GM19455 (cell line): ENCODE results near the gene GBF1.

Experiments
- ATAC-seq: cut with Tn5 transposase; IDR thresholded peaks from one replicate; pipeline ENCODE4 v1.9.1; 2021; ENCODE audit not compliant: unreplicated experiment

GBF1 gene

DNA sequence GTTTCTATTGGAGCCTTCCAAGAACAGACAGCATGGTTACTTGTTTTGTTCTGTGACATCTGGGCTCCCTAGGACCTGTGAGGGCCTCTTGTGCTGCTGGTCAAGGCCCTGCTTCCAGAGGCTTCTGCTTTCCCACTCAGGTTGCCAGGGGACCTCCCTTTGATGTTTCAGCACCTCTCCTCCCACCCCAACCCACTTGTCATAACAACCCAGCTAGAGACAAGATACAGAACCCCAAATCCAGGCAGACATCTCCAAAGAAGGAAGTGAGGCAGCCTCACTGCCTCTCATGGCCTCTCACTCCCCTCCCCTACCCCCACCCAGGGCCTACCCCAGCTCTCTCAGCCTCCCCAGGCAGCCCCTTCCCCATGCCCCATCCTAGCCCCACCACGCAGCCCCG, 161.5 kb downstream of the GBF1 start:
- no peak for ATAC-seq

DNA sequence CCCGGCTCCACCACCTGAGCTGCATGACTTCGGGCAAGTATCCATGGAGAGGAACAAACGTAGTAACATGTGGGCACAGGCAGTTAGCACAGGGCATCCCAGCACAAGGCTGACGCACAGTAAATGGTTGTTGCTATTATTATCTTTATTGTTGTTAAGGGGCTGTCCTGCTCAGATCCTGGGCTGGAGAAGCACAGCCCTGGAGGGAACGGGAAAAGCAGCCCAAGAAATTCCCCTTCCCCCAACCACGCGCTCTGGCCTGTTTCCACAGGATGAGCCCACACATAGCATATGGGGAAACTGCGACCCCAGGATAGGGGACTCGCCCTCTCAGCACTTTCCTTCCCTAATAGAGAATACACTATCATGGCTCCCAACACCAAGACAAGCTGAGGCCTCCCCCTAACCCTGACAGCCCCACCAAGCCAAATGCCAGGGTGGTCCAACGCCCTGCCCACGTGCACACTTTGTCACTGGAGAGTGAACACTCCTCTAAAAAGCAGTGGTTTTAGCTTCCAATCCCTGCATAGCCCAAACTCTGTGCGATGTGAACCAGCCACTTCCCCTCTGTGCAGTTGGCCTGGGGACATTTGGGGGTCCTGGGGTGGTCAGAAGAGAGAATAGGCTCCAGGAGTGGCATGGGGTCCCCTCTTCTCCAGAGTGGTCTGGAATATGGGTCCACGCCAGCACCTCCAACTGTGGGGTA, 162.2 kb downstream of the GBF1 start:
- ATAC-seq, result no peak

DNA sequence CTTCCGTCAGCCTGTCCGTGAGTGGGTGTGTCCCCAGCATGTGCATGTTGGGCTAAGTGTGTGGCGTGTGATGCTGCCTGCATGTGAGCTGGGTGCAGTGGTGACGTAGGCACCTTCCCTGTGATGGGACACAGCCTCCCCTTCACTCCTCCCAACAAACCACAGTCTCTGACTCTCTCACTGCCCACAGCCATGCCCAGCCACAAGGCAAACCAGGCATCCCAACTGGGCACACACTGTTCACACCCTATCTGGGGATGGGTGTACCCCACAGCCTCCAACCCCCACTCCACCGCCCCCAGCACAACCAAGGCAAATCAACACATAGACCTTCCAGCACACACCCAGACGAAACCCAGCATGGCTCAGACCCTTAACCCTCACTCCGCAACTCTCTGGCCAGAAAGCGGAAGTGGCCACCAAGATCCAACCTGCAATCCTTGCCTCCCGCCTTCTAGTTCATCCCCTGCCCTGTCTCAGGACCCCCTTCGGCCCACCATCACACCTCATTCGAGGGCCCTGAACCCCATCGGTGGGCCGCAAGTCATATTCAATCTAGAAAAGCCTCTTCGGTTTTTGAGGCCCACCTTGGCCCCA, 162.9 kb downstream of the GBF1 start:
- no peak for ATAC-seq

DNA sequence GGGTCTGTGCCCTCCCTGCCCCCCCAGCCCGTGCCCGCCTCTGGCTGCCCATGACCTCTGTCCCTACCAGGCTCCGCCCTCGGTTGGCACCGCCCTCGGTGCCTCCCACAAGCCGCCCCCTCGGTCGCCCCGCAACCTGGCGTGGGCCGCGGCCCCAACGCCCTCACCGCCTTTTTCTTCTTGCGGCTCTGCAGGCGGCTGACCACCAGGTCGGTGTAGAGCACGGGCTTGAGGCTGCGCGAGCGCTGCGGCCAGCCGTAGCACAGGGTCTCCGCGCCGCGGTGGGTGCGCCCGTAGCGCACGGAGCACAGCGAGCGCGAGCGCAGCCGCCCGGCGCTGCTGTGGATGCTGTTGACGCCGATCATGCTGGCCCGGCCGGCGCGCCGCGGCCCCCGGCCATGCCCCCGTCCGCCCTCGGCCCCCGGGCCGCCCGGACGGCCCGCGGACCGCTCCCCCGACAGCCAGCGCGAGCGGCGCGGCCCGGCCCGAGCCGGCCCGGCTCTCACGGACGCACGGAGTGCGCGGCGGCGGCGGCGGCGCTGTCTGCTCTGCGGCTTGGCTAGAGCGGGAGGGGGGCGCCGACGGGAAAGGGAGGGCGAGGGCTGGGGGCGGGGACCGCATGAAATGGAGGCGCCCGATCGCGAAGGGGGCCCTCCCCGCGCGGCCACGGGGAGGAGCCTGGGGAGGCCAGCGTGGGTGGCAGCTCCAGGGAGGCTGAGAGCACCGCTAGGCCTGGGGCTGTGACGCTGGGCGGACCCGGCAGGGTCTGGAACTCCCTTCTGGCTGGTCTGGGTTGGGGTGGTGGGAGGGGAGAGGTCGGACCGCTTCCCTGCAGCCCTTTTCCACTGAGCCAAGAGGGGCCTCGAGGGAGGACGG, 163.6 kb downstream of the GBF1 start:
- ATAC-seq, result no peak

DNA sequence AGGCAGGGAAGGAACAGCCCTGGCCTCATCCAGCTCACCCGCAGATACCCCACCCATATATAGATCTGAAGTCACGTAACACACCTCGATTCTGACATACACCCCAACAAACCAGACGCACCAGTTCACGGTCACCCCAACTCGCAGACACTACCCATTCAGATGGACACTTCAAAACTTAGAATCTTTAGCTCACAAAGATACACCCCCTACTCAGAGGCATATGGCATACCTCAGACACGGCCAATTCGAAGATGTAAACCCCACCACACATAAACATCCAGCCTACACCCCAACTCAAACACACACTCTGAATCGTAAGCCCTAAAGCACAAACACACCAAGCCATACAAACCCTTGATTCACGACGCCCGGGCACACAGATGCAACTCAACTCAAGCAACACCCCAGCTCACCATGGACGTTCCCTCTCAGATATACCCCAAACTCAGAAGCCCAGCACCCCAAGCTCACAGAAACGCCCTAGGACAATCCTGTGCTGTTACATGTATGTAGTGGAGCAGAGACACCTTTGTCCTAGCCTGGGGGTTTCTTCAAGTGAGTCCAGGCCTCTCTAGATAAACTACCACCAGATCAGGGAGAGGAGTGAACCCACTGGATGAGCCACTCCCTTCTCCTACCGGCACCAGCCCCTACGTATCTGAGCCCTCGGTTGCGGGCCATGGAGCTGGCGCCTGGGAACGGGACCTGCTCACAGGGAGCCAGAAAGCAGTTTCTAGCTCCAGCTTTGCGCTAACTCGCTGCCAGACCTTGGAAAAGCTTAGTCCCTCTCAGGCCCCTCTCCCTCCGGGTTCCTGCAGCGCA, 164.5 kb downstream of the GBF1 start:
- no peak for ATAC-seq

DNA sequence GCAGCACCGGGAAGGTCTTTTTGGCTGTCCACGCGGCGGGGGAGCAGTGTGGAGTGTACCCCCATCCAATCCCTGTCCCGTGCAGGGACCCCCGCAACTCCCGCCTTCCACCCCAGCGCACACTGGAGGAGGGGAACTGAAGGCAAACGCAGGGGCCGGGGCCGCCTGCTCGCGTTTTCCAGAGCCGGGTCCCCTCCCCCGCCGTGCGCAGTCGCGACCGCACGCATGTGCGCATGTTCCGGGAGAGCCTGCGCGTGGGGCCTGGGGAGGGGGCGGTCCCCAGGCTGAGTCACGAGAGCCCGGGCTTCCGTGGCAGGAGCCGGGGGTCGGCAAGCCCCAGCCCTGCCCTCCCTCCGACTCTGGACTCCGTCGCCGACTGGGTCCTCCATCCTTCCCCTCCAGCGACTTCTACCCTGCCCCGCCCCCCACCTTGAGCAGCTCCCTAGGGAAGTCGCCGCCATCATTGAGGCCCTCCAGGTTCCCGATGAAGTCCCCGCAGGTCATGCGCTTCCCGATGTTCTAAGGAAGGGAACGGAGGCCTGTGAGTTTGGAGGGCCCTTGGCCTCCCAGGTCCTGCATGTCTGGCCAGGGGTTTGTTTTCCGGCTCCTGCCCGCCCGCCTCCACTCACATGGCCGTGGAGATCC, 165.2 kb downstream of the GBF1 start:
- no peak for ATAC-seq

DNA sequence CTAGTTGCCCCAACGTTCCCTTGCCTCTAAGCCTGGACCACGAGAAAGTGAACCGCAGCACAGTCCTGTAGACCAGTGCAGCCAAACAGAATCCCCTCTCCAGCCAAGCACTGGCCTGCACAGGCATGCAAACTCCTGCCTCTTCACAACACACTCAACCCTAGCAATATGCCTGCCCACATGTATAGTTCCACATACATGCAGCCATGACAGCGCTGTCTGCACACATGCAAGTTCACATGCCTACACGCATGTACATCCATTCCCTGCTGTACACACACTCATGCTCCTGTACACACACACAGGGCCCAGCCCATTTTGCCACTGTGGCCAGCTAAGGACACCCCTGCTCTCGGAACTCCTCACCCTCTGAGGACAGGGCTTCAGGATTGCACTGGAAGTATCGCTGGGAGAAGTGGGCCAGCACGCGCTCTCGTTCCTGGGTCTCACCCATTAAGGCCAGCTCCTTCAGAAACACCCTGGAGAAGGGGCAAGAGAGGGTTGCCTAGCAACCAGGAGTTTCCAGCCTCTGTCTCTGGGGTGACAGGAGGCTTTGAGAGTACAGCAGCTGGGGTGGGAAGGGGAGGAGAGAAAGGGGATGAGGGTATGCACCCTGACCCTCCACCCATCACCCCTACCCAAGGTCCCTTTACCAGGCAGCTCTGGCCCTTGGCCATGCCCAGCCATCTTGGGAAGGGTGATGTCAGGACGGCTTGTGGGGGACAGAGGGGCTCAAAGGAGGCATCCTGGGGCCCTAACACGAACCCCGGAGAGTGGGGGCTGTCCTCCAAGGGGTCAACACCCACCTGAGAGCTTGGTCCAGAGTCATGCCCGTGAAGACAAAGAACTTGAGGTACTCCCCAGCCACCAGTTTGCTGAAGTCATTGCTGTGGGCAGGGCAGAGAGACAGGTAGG, 166.3 kb downstream of the GBF1 start:
- no peak for ATAC-seq

DNA sequence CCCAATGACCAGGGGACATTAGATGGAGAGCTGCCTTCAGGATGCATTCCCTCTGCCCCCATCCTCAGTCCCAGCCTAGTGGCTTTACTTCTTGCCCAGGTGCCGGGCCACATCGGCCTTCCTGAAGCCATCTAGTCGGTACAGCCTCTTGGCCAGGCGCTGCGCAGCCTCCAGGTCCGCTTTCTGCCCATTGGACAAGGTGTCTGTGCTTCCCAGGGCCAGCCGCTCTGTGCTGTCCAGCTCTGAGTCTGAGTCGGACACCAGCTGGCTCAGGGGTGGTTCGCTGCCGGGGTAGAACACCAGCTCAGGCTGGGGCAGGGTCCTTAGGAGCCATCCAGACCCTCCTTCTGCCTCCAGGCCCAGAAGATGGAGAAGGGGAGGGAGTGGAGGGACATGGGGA, 167.0 kb downstream of the GBF1 start:
- ATAC-seq, result no peak

DNA sequence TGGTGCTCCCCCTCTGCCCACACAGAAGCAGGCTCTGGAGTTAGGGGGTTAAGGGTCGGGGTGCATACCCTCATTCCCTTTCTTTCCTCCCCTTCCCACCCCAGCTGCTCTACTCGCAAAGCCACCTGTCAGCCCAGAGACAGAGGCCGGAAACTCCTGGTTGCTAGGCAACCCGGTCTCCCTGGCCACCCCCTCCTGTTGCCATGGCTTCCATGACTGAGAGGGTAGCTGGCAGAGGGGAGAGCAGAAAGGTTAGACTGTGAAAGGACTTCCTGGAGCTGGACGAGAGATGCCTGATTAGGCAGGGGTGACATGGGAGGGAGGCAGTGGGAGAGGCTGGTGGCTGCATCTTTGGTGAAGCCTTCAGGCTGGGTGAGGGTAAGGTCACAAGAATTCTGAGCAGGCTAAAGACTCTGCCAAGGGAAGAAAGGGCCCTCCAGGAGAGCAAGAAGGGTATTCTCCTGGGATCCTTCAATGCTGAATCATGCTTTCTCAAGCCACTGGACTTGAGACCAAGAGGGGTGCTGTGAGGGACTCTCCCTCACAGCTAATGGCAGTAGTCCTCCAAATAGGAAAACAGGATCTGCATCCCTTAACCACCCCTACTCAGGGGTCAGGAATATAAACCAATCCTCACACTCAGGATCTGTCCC, 167.8 kb downstream of the GBF1 start:
- no peak for ATAC-seq

DNA sequence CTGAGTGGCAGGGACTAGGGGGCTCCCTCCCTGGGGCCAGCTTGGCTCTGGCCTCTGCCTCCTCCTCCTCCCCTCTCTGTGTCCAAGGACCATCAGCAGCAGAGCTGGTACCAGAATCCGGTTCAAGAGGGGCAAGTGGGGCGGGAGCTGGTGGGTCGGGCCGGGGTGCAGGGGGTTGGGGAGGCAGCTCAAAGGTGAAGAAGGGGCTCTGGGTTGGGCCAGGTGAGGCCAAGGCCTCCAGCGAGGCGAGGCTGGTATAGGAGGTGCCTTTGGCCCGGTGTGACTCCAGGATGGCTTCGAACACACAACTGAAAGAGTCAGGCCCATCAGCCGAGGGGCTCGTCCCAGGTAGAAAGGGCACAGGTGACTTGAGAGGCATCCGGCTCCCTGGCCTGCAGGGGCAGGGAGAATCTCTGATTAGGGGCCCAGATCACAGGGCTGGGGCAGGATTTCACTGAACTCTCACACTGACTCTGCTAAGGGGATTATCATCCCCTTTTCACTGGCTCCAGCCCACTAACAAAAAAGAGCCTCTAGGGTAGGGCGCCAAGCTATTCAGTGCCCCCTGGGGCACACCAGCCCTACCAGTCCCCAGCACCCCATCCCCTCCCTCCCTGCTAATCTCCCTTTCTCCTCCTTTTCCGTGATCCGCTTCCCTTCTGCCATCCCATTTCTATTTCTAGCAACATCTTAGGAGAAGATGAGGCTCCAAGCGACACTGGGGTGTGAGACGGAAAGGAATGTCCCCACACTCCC, 168.7 kb downstream of the GBF1 start:
- ATAC-seq, result no peak

DNA sequence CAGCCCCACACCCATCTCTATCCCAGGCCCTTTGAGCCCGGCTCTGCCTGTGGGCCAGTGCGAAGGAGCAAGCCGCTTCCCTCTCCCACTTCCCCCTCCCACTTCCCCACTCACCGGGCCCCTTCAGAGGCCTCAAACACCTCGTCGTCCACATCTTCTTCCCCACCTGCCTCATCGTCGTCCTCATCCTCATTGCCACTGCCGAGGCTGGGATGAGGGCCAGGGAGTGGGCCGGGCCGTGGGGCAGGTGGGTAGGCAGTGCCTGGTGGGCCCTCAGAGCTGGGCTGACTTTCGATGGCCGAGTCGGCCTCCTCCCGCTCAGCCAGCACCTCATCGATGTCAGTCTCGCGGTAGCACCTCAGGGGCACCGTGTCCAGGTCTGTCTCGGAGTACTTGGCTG, 169.4 kb downstream of the GBF1 start:
- ATAC-seq, result no peak

DNA sequence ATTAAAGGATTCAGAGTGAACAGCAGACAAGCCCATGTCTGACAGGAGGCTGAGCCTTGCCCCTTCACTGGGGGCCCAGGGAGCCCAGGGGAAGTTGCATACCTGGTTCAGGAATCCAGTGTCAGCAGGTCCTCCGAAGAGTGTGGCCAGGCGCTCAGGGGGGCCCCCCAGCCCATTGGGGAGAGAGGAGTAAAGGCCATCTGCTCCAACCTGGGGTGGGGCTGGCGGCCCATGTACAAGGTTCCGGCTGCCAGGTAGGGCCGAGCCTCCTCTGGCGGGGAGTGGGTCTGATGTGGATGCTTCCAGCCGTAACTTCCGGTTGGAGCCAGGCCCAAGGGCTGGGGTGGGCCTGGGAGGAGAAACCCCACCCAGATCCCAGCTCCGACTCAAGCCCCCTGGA, 171.0 kb downstream of the GBF1 start:
- no peak for ATAC-seq

DNA sequence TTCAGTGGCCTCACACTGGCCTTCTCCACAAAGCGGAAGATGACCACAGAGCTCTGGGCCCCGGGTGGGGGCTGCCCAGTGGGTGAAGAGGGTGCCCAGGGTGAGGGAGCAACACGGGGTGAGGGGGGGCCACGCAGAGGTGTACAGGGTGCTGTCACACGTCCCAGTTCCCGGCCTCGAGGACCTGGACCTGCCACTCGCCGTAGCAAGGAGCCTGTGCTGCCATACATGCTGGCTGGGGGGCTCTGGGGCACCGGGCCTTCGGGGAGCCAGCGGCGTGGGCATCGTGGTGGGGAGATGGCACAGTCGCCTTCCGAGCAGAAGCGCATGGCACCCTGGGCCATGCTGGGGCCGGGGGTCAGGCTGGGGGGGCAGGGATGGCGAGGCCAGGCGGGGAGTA, 171.4 kb downstream of the GBF1 start:
- no peak for ATAC-seq

DNA sequence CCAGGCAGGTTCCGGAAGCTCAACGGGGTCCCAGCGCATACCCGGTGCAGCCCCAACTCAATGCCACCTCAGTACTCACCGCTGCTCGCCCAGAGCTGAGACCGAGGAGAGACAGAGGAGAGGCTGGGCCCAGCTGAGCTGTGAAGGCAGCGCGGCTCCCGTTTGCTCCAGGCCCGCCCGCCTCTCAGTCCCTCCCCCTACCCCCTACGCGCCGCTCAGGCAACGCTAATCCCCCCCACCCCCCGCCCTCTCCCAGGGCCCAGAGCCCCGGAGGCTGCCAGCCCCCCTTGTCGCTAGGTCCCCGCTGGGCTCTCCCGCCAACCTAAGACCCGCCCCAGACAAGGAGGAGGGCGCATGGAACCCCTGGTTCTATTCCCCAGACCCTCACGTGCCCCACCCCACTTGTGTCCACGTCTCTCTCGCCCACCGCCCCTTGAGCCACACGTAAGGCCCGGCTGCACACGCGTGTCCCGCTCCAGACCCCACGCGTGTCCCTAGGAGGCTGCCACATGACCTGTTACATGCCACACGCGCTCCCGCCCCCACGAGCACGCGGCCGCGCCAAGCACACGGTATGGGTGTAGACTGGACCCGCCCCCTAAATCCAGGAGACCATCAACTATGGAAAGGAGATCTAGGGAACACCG, 173.4 kb downstream of the GBF1 start, which contains the start of gene PSD:
TSS of gene PSD (minus strand) at position 164 of the 647 bp plus-strand sequence. CDS start 1,747 bp downstream, outside the sequence.
- ATAC-seq, result no peak

DNA sequence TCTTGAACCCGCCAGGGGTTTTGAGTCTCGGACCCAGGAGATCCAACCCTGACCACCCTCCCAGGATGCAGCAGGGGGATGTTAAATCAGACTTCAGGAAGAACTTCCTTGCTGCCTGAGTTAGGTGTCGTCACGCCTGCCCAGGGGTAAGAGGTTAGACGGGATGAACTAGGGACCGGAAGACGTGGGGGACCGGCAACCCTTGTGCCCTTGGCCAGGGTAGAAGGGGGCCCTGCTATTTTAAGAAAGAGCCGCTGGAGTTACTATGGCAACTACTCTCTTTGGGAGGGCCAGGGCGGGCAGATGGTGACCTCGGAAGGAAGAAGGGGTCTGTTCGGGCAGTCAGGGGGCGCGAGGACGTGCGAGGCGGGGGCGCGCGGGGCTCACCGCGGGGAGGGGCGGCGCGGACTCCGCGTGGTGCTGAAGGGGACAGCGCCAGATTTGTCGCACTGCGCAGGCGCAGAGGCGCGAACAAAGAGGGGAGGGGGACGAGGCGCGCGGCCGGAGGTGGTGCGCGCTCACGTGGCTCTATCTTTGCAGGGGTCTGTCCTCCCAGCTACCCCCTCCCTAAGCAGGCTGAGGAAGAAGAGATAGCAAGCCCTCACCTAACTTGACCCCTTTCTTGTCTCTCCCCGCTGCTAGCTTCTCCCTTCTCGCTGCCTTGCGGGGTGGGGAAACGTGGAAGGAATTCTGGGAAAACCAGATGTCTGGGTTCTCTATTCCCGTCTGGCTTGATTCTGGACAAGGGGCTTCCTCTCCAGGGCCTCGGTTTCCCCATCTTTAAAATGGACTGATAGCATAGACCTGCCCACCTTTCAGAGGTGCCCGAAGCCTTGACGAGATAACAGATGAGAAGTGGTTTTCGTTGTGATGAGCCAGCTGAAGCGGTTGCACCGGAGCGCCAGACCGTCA, 174.2 kb downstream of the GBF1 start:
- no peak for ATAC-seq

DNA sequence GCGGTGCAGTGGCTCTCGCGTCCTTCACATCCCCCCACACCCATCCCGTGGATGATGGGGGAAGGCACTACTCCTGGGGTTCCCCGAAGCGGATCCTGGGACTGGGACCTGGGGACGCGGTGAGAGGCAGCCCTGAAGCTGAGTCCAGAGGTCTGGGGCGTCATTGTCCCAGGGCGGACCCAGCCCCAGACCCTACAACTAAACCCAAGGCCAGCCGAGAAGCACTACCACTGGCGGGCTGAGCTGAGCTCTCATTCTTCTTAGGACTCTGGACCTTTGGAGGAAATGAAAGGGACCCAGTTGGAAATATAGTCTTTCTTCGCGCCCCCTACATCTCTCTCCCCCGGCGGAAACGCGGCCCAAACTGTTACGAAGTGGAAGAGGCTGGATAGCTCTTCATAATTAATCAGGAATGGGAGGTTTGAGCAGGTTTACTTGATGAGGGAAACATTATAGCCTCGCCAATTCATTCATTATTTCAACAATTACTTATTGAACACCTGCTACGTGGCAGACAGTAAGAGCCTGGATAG, 174.9 kb downstream of the GBF1 start:
- ATAC-seq, result no peak
